ENCODE data around the gene SZT2. TPM values are rescaled to one million over a fixed set of nuclear protein-coding genes. Genes with fewer than 3 reads are reported as not detected.
"Not testable (repeated sequence)": the region's sequence is repeated elsewhere in the genome, so short reads cannot be mapped to it uniquely, and the experiment has no call there.

SZT2 gene
- total and polyA plus RNA-seq, 9 donors, result 10.5 to 20.1 (median 14.9) TPM

- no peaks in the 10 kb centered on the region for H3K36me3 ChIP-seq (ENCODE audit: control insufficient read depth, insufficient read depth, low read length)
- H3K4me3 ChIP-seq (ENCODE audit: low read length), result no peak overlapping the region
- H3K27me3 ChIP-seq (ENCODE audit: control insufficient read depth, insufficient read depth, low read length), result no peaks in the 10 kb centered on the region
- no peaks in the 10 kb centered on the region for H3K4me1 ChIP-seq (ENCODE audit: control insufficient read depth, insufficient read depth, low read length)
- no CpG with 5 or more reads among the region's 2 CpGs for WGBS (ENCODE audit: insufficient coverage)
- peak; percentile 18 for DNase-seq
- H3K27ac ChIP-seq (ENCODE audit: low read length), result no peak overlapping the region
- H3K9me3 ChIP-seq (replicated peaks; ENCODE audit: control insufficient read depth, low read depth, low read length), result no peaks in the 10 kb centered on the region
Measured at GRCh38 chr1:43481491-43481890, 91.8 kb downstream of the SZT2 start.

DNA sequence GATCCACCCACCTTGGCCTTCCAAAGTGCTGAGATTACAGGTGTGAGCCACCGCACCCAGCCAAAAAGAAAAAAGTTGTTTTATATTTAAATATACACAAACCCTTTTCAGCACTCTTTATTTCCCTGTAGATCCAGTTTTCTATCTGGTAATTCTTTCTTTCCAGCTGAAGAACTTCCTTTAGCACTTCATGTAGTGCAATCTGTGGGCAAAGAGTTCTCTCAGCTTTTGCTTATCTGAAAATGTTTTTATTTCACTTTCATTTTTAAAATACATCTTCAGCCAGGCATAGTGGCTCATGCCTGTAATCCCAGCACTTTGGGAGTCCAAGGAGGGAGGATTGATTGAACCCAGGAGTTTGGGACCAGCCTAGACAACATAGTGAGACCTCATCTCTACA is 92.5 kb downstream of the SZT2 start:
- no CpG with 5 or more reads among the region's 1 CpG for WGBS (ENCODE audit: insufficient coverage)
- no peaks in the 10 kb centered on the region for H3K4me1 ChIP-seq (ENCODE audit: control insufficient read depth, insufficient read depth, low read length)
- no peak overlapping the region for H3K4me3 ChIP-seq (ENCODE audit: low read length)
- DNase-seq, result no peak
- no peak overlapping the region for H3K27ac ChIP-seq (ENCODE audit: low read length)
- no peaks in the 10 kb centered on the region for H3K27me3 ChIP-seq (ENCODE audit: control insufficient read depth, insufficient read depth, low read length)
- H3K36me3 ChIP-seq (ENCODE audit: control insufficient read depth, insufficient read depth, low read length), result no peaks in the 10 kb centered on the region
- H3K9me3 ChIP-seq (replicated peaks; ENCODE audit: control insufficient read depth, low read depth, low read length), result no peaks in the 10 kb centered on the region

DNA sequence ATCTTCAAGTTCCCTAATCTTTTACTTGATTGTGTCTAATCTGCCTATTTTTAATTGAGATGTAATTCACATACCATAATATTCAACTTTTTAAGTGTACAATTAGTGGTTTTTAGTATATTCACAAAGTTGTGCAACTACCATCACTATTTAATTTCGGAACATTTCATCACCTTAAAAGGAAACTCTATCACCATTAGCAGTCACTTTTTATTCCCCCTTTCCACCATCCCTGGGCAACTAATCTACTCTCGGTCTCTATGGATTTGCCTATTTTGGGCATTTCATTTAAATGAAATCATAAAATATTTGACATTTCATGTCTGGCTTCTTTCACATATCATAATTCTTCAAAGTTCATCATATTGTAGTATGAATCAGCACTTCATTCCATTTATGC is 94.7 kb downstream of the SZT2 start:
- Histone ChIP-seq H3K36me3 (ENCODE audit: control insufficient read depth, insufficient read depth, low read length) (no peaks in the 10 kb centered on the region), H3K27me3 (ENCODE audit: control insufficient read depth, insufficient read depth, low read length) (no peaks in the 10 kb centered on the region), H3K4me1 (ENCODE audit: control insufficient read depth, insufficient read depth, low read length) (no peaks in the 10 kb centered on the region), H3K9me3 (replicated peaks; ENCODE audit: control insufficient read depth, low read depth, low read length) (no peaks in the 10 kb centered on the region), H3K27ac (ENCODE audit: low read length) (no peak overlapping the region), H3K4me3 (ENCODE audit: low read length) (no peak overlapping the region)
- DNase-seq, result no peak
- no CpG with 5 or more reads among the region's 2 CpGs for WGBS (ENCODE audit: insufficient coverage)

- WGBS (ENCODE audit: insufficient coverage), result no CpG with 5 or more reads among the region's 1 CpG
- Histone ChIP-seq H3K36me3 (ENCODE audit: control insufficient read depth, insufficient read depth, low read length) (no peaks in the 10 kb centered on the region), H3K9me3 (replicated peaks; ENCODE audit: control insufficient read depth, low read depth, low read length) (peaks cover 5% of the 10 kb centered on the region), H3K4me3 (ENCODE audit: low read length) (no peak overlapping the region), H3K27me3 (ENCODE audit: control insufficient read depth, insufficient read depth, low read length) (no peaks in the 10 kb centered on the region), H3K27ac (ENCODE audit: low read length) (no peak overlapping the region), H3K4me1 (ENCODE audit: control insufficient read depth, insufficient read depth, low read length) (no peaks in the 10 kb centered on the region)
- no peak for DNase-seq
Measured at GRCh38 chr1:43488165-43488564, 98.5 kb downstream of the SZT2 start.

DNA sequence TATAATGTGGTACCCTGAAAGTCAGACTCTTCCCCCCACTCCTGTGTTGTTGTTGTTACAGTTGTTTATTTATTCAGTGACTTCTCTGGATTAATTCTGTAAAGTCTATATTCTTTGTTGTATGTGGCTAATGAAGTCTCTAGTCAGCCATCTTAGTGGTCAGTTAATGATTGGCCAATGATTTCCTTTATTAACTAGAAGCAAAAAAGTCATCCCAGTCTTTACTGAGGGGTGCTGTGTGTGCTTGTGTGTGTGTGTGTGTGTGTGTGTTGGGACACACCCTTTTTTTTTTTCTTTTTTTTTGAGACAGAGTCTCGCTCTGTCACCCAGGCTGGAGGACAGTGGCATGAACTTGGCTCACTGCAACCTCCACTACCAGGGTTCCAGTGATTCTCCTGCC is 101.4 kb downstream of the SZT2 start:
- no peak for DNase-seq
- H3K27ac ChIP-seq (ENCODE audit: low read length), result no peak overlapping the region
- H3K4me1 ChIP-seq (ENCODE audit: control insufficient read depth, insufficient read depth, low read length), result peaks cover 3% of the 10 kb centered on the region
- no peaks in the 10 kb centered on the region for H3K27me3 ChIP-seq (ENCODE audit: control insufficient read depth, insufficient read depth, low read length)
- H3K36me3 ChIP-seq (ENCODE audit: control insufficient read depth, insufficient read depth, low read length), result no peaks in the 10 kb centered on the region
- WGBS (ENCODE audit: insufficient coverage), result no CpG with 5 or more reads among the region's 1 CpG
- peaks cover 5% of the 10 kb centered on the region for H3K9me3 ChIP-seq (replicated peaks; ENCODE audit: control insufficient read depth, low read depth, low read length)
- no peak overlapping the region for H3K4me3 ChIP-seq (ENCODE audit: low read length)

- Histone ChIP-seq H3K4me1 (ENCODE audit: control insufficient read depth, insufficient read depth, low read length) (peaks cover 3% of the 10 kb centered on the region), H3K4me3 (ENCODE audit: low read length) (no peak overlapping the region), H3K27me3 (ENCODE audit: control insufficient read depth, insufficient read depth, low read length) (no peaks in the 10 kb centered on the region), H3K9me3 (replicated peaks; ENCODE audit: control insufficient read depth, low read depth, low read length) (peaks cover 5% of the 10 kb centered on the region), H3K27ac (ENCODE audit: low read length) (no peak overlapping the region), H3K36me3 (ENCODE audit: control insufficient read depth, insufficient read depth, low read length) (no peaks in the 10 kb centered on the region)
- no peak for DNase-seq
- WGBS (ENCODE audit: insufficient coverage), result 33% methylated on average over 1 of the region's 2 CpGs
Measured at GRCh38 chr1:43492826-43493225, 103.1 kb downstream of the SZT2 start.

- H3K9me3 ChIP-seq (replicated peaks; ENCODE audit: control insufficient read depth, low read depth, low read length), result peaks cover 5% of the 10 kb centered on the region
- H3K4me3 ChIP-seq (ENCODE audit: low read length), result no peak overlapping the region
- WGBS (ENCODE audit: insufficient coverage), result 2% methylated on average over 6 of the region's 11 CpGs
- peak; percentile 16 for DNase-seq
- H3K4me1 ChIP-seq (ENCODE audit: control insufficient read depth, insufficient read depth, low read length), result peaks cover 3% of the 10 kb centered on the region
- no peaks in the 10 kb centered on the region for H3K36me3 ChIP-seq (ENCODE audit: control insufficient read depth, insufficient read depth, low read length)
- no peaks in the 10 kb centered on the region for H3K27me3 ChIP-seq (ENCODE audit: control insufficient read depth, insufficient read depth, low read length)
- no peak overlapping the region for H3K27ac ChIP-seq (ENCODE audit: low read length)
Measured at GRCh38 chr1:43493661-43494450, 104.2 kb downstream of the SZT2 start.

GRCh38 chr1:43495204-43495603 is 105.5 kb downstream of the SZT2 start:
- WGBS (ENCODE audit: insufficient coverage), result 88% methylated on average over 6 of the region's 7 CpGs
- Histone ChIP-seq H3K4me3 (ENCODE audit: low read length) (no peak overlapping the region), H3K9me3 (replicated peaks; ENCODE audit: control insufficient read depth, low read depth, low read length) (peaks cover 5% of the 10 kb centered on the region), H3K27ac (ENCODE audit: low read length) (no peak overlapping the region), H3K36me3 (ENCODE audit: control insufficient read depth, insufficient read depth, low read length) (no peaks in the 10 kb centered on the region), H3K4me1 (ENCODE audit: control insufficient read depth, insufficient read depth, low read length) (peaks cover 3% of the 10 kb centered on the region), H3K27me3 (ENCODE audit: control insufficient read depth, insufficient read depth, low read length) (no peaks in the 10 kb centered on the region)
- no peak for DNase-seq

DNA sequence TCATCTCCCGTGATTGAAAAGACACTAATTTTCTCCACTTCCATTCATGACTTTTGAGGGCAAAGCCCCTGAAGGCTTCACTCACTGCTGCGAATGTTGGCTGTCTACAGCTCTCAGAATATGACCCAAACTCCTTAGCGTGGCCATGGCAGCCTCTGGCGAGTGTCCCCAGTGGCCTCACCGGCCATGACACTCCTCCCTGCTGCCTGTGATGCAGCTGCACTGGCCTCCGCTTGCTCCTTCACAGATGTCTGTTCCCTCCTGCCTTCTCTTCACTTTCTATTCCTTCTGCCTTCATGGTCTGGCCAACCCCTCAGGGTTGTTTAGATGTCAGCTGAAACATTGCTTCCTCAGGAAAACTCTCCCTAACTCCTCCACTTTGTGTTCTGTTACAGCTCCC is 110.2 kb downstream of the SZT2 start:
- Histone ChIP-seq H3K27ac (ENCODE audit: low read length) (no peak overlapping the region), H3K9me3 (replicated peaks; ENCODE audit: control insufficient read depth, low read depth, low read length) (no peaks in the 10 kb centered on the region), H3K27me3 (ENCODE audit: control insufficient read depth, insufficient read depth, low read length) (no peaks in the 10 kb centered on the region), H3K4me3 (ENCODE audit: low read length) (no peak overlapping the region), H3K36me3 (ENCODE audit: control insufficient read depth, insufficient read depth, low read length) (no peaks in the 10 kb centered on the region), H3K4me1 (ENCODE audit: control insufficient read depth, insufficient read depth, low read length) (no peaks in the 10 kb centered on the region)
- WGBS (ENCODE audit: insufficient coverage), result 45% methylated on average over 6 of the region's 6 CpGs
- DNase-seq, result peak; percentile 53

DNA sequence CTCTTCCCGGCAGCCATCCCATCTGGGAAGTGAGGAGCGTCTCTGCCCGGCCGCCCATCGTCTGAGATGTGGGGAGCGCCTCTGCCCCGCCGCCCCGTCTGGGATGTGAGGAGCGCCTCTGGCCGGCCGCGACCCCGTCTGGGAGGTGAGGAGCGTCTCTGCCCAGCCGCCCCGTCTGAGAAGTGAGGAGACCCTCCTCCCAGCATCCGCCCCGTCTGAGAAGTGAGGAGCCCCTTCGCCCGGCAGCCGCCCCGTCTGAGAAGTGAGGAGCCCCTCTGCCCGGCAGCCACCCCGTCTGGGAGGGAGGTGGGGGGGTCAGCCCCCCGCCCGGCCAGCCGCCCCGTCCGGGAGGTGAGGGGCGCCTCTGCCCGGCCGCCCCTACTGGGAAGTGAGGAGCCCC is 112.1 kb downstream of the SZT2 start:
- not testable (repeated sequence) for H3K4me3 ChIP-seq (ENCODE audit: low read length); DNase-seq; H3K27ac ChIP-seq (ENCODE audit: low read length); H3K4me1 ChIP-seq (ENCODE audit: control insufficient read depth, insufficient read depth, low read length); H3K27me3 ChIP-seq (ENCODE audit: control insufficient read depth, insufficient read depth, low read length); H3K36me3 ChIP-seq (ENCODE audit: control insufficient read depth, insufficient read depth, low read length); H3K9me3 ChIP-seq (replicated peaks; ENCODE audit: control insufficient read depth, low read depth, low read length)
- 100% methylated on average over 4 of the region's 33 CpGs for WGBS (ENCODE audit: insufficient coverage)

DNA sequence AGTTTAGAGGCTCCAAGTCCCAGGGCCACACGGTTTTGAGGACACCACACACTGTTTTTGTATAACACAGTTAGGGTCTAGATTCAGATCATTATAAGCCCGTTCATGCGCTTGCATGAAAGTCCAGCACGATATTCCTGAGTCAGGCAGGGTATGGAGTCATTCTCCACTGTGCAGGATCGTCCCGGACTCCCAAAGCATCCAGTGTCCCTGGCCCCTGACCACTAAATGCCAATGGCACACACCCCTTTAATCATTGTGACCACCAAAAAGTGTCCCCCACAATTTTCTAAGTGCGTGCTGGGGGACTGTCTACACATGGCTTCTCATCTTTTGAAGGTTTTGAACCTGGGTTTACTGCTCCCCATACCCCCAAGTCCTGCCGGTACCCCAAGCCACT is 113.8 kb downstream of the SZT2 start:
- WGBS (ENCODE audit: insufficient coverage), result 85% methylated on average over 6 of the region's 8 CpGs
- DNase-seq, result no peak
- Histone ChIP-seq H3K36me3 (ENCODE audit: control insufficient read depth, insufficient read depth, low read length) (no peaks in the 10 kb centered on the region), H3K4me1 (ENCODE audit: control insufficient read depth, insufficient read depth, low read length) (no peaks in the 10 kb centered on the region), H3K27me3 (ENCODE audit: control insufficient read depth, insufficient read depth, low read length) (no peaks in the 10 kb centered on the region), H3K4me3 (ENCODE audit: low read length) (no peak overlapping the region), H3K9me3 (replicated peaks; ENCODE audit: control insufficient read depth, low read depth, low read length) (no peaks in the 10 kb centered on the region), H3K27ac (ENCODE audit: low read length) (no peak overlapping the region)
